ENCODE results near the gene SCO2. TPM values are rescaled to one million over a fixed set of nuclear protein-coding genes. Genes with fewer than 3 reads are reported as not detected.

SCO2 gene
- total and polyA plus RNA-seq, 10 of the 15 experiments (the other 5 are each of a cell fraction or from before 2014, with no cell fraction given), result 0.18 to 16.0 (median 2.4) TPM; not detected in 1

DNA sequence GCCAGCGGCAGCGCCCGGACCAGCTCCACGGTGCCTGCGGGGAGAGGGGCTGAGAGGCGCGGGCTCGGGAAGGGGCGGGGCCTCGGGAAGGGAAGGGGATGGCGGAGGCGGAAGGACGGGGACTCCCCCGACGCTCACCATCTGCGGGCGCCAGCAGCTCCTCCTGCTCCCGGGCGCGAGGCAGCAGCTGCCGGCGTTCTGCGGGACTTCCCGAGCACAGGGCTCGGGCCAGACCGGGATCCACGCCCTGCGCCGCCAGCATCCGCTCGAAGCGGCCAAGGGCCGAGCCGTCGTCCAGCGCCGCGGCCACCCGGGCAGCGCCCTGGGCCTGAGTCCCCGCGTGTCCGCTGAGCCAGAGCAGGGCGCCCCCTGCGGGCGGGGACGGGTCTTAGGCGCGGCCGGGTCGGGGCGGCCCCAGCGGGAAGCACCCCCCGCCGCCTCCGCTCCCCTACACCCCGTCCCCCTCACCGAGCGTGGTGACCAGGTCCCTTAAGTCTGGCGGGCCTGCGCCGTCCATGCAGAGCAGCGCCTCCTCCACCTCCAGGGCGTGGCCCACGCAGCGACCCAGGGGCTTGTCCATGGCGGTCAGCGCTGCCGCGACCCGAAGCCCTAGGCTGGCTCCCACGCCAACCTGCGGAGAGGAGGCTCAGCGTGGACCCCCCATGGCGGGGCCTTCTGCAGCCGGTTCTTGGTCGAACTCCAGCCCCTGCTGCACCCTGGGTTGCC lies 873 bp upstream of the SCO2 start (continued):
- TF ChIP-seq, protein P1, sequence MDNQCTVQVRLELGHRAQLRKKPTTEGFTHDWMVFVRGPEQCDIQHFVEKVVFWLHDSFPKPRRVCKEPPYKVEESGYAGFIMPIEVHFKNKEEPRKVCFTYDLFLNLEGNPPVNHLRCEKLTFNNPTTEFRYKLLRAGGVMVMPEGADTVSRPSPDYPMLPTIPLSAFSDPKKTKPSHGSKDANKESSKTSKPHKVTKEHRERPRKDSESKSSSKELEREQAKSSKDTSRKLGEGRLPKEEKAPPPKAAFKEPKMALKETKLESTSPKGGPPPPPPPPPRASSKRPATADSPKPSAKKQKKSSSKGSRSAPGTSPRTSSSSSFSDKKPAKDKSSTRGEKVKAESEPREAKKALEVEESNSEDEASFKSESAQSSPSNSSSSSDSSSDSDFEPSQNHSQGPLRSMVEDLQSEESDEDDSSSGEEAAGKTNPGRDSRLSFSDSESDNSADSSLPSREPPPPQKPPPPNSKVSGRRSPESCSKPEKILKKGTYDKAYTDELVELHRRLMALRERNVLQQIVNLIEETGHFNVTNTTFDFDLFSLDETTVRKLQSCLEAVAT (IDR thresholded peaks at IDR 0.05), result no peak; the same call in 1 of the 2 replicates
- no peak; the same call in 1 of the 2 replicates for TF ChIP-seq SMAD5 (IDR thresholded peaks at IDR 0.05; ENCODE audit: low read depth)
- peak; percentile 28; the same call in 1 of the 3 replicates for TF ChIP-seq POU2F2 (IDR thresholded peaks at IDR 0.05; ENCODE audit: borderline replicate concordance, low read depth, low read length)
- no peak; the same call in 1 of the 2 replicates for TF ChIP-seq YY1 (IDR thresholded peaks at IDR 0.05; ENCODE audit: low read depth, low read length)
- peak; percentile 75 for TF ChIP-seq LARP7 (IDR thresholded peaks at IDR 0.05)
- TF ChIP-seq RFX5 (IDR thresholded peaks at IDR 0.05; ENCODE audit: low read depth, low read length), result no peak
- TF ChIP-seq, protein P2, sequence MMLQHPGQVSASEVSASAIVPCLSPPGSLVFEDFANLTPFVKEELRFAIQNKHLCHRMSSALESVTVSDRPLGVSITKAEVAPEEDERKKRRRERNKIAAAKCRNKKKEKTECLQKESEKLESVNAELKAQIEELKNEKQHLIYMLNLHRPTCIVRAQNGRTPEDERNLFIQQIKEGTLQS (IDR thresholded peaks at IDR 0.05; ENCODE audit: borderline replicate concordance, extremely low read depth, low read depth, low read length), result no peak
- no peak for TF ChIP-seq ZZZ3 (IDR thresholded peaks at IDR 0.05; ENCODE audit: control insufficient read depth, insufficient read length, low read depth)
- TF ChIP-seq SP1 (IDR thresholded peaks at IDR 0.05; ENCODE audit: low read depth, low read length), result no peak
- TF ChIP-seq FOS (IDR thresholded peaks at IDR 0.05; ENCODE audit: borderline replicate concordance, extremely low read depth, insufficient read length), result no peak
- TF ChIP-seq GABPA (IDR thresholded peaks at IDR 0.05; ENCODE audit: low read depth), result no peak
- TF ChIP-seq DPF2 (IDR thresholded peaks at IDR 0.05), result peak; percentile 92
- TF ChIP-seq, protein P3, sequence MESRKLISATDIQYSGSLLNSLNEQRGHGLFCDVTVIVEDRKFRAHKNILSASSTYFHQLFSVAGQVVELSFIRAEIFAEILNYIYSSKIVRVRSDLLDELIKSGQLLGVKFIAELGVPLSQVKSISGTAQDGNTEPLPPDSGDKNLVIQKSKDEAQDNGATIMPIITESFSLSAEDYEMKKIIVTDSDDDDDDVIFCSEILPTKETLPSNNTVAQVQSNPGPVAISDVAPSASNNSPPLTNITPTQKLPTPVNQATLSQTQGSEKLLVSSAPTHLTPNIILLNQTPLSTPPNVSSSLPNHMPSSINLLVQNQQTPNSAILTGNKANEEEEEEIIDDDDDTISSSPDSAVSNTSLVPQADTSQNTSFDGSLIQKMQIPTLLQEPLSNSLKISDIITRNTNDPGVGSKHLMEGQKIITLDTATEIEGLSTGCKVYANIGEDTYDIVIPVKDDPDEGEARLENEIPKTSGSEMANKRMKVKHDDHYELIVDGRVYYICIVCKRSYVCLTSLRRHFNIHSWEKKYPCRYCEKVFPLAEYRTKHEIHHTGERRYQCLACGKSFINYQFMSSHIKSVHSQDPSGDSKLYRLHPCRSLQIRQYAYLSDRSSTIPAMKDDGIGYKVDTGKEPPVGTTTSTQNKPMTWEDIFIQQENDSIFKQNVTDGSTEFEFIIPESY (IDR thresholded peaks at IDR 0.05), result no peak
- TF ChIP-seq WRNIP1 (IDR thresholded peaks at IDR 0.05; ENCODE audit: borderline replicate concordance, low read depth, low read length), result no peak
- TF ChIP-seq CEBPB (IDR thresholded peaks at IDR 0.05; ENCODE audit: borderline replicate concordance in 1 of 2, low read depth in 2 of 2, low read length in 2 of 2), result no peak
- no peak for TF ChIP-seq SUPT20H (IDR thresholded peaks at IDR 0.05; ENCODE audit: borderline replicate concordance, control insufficient read depth, low read depth, low read length)
- no peak for TF ChIP-seq STAT1 (conservative IDR thresholded peaks at IDR 0.05)
- TF ChIP-seq IKZF2 (IDR thresholded peaks at IDR 0.05), result no peak
- 0 out of 2 replicates have a peak, but pooled peaks have one; percentile 11 for TF ChIP-seq SPI1 (IDR thresholded peaks at IDR 0.05; ENCODE audit: borderline replicate concordance, insufficient read depth, low read depth, low read length)
- no peak for TF ChIP-seq HCFC1 (IDR thresholded peaks at IDR 0.05; ENCODE audit: low read length)
- TF ChIP-seq, protein P4, sequence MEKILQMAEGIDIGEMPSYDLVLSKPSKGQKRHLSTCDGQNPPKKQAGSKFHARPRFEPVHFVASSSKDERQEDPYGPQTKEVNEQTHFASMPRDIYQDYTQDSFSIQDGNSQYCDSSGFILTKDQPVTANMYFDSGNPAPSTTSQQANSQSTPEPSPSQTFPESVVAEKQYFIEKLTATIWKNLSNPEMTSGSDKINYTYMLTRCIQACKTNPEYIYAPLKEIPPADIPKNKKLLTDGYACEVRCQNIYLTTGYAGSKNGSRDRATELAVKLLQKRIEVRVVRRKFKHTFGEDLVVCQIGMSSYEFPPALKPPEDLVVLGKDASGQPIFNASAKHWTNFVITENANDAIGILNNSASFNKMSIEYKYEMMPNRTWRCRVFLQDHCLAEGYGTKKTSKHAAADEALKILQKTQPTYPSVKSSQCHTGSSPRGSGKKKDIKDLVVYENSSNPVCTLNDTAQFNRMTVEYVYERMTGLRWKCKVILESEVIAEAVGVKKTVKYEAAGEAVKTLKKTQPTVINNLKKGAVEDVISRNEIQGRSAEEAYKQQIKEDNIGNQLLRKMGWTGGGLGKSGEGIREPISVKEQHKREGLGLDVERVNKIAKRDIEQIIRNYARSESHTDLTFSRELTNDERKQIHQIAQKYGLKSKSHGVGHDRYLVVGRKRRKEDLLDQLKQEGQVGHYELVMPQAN (conservative IDR thresholded peaks at IDR 0.05), result peak; percentile 72
- no peak for TF ChIP-seq ATF7 (IDR thresholded peaks at IDR 0.05; ENCODE audit: low read depth)
- no peak for TF ChIP-seq NFYB (IDR thresholded peaks at IDR 0.05; ENCODE audit: insufficient read depth, low read depth, low read length)
- peak in 1 of 2 experiments; percentile 83; a peak in 2 of 3 replicates for TF ChIP-seq EGR1 (IDR thresholded peaks at IDR 0.05; ENCODE audit: borderline replicate concordance in 1 of 2, low read depth in 2 of 2, low read length in 2 of 2)
- no peak for TF ChIP-seq HDAC2 (IDR thresholded peaks at IDR 0.05)
- no peak for TF ChIP-seq YBX1 (IDR thresholded peaks at IDR 0.05)
- TF ChIP-seq CREM (IDR thresholded peaks at IDR 0.05; ENCODE audit: low read depth), result peak; percentile 24; the same call in 1 of the 2 replicates

All from GM12878 (cell line).